Measurements from ENCODE around the gene GDPD3. TPM values are rescaled to one million over a fixed set of nuclear protein-coding genes. Genes with fewer than 3 reads are reported as not detected.

Gene GDPD3
- total and polyA plus RNA-seq, 9 of the 15 experiments (the other 6 are each of a cell fraction or from before 2014, with no cell fraction given) = 0.47 to 3.9 (median 1.1) TPM

GRCh38 chr16:30075503-30076275, 37.6 kb downstream of the GDPD3 start, which contains the start of gene PPP4C (continued):
- peak; percentile 60 for TF ChIP-seq CHD1 (IDR thresholded peaks at IDR 0.05; ENCODE audit: low read length)
- TF ChIP-seq E2F3 (CRISPR knock-in tag; IDR thresholded peaks at IDR 0.05) = 0 out of 2 replicates have a peak, but pooled peaks have one; percentile 27
- no peak for TF ChIP-seq ZNF668 (CRISPR knock-in tag; IDR thresholded peaks at IDR 0.05)
- no peak for TF ChIP-seq U2AF1 (optimal IDR thresholded peaks at IDR 0.05; ENCODE audit: low read depth, low read length)
- TF ChIP-seq JUND (IDR thresholded peaks at IDR 0.05; ENCODE audit: borderline replicate concordance, low read depth, low read length) = peak; percentile 60; the same call in 1 of the 2 replicates
- TF ChIP-seq JUND (tag; IDR thresholded peaks at IDR 0.05; ENCODE audit: borderline replicate concordance, low read depth, low read length) = peak; percentile 39; the same call in 1 of the 3 replicates
- TF ChIP-seq THRB (CRISPR knock-in tag; conservative IDR thresholded peaks at IDR 0.05) = no peak
- no peak; the same call in 1 of the 2 replicates for TF ChIP-seq CTBP1 (IDR thresholded peaks at IDR 0.05; ENCODE audit: borderline replicate concordance)
- peak; percentile 37; the same call in 1 of the 2 replicates for TF ChIP-seq NBN (IDR thresholded peaks at IDR 0.05; ENCODE audit: low read depth)
- no peak for TF ChIP-seq RAD51 (IDR thresholded peaks at IDR 0.05; ENCODE audit: borderline replicate concordance, low read depth)
- TF ChIP-seq ATF7 (IDR thresholded peaks at IDR 0.05) = peak; percentile 88
- TF ChIP-seq ELF4 (CRISPR knock-in tag; IDR thresholded peaks at IDR 0.05) = peak; percentile 42; the same call in 1 of the 2 replicates
- TF ChIP-seq GABPA (tag; conservative IDR thresholded peaks at IDR 0.05; ENCODE audit: low read depth) = peak; percentile 97
- TF ChIP-seq ZNF277 (CRISPR knock-in tag; IDR thresholded peaks at IDR 0.05; ENCODE audit: borderline replicate concordance) = no peak
- no peak for TF ChIP-seq SIRT6 (IDR thresholded peaks at IDR 0.05; ENCODE audit: low read depth, low read length)
- peak; percentile 98 for TF ChIP-seq CREM (IDR thresholded peaks at IDR 0.05; ENCODE audit: low read depth)
- TF ChIP-seq CEBPG (CRISPR knock-in tag; IDR thresholded peaks at IDR 0.05) = peak; percentile 51; the same call in 1 of the 2 replicates
- no peak for TF ChIP-seq CEBPG (tag; conservative IDR thresholded peaks at IDR 0.05 in 1 of 2, IDR thresholded peaks at IDR 0.05 in 1 of 2)
- 0 out of 2 replicates have a peak, but pooled peaks have one; percentile 41 for TF ChIP-seq ZBTB9 (CRISPR knock-in tag; IDR thresholded peaks at IDR 0.05)
- no peak for TF ChIP-seq SAFB (IDR thresholded peaks at IDR 0.05; ENCODE audit: borderline replicate concordance, low read depth, low read length)
- TF ChIP-seq GTF2F1 (IDR thresholded peaks at IDR 0.05; ENCODE audit: low read depth, low read length) = peak; percentile 61; the same call in 1 of the 2 replicates
- TF ChIP-seq KDM5B (IDR thresholded peaks at IDR 0.05; ENCODE audit: insufficient replicate concordance, low read depth, low read length) = peak; percentile 38
- TF ChIP-seq MED1 (CRISPR knock-in tag; IDR thresholded peaks at IDR 0.05; ENCODE audit: borderline replicate concordance) = 0 out of 2 replicates have a peak, but pooled peaks have one; percentile 73
- TF ChIP-seq HCFC1 (IDR thresholded peaks at IDR 0.05; ENCODE audit: low read depth, low read length) = peak; percentile 66

All from K562 (cell line).